HPDE6-E6E7 (cell line): ENCODE data around the gene USP53.
"Not testable (repeated sequence)": the region's sequence is repeated elsewhere in the genome, so short reads cannot be mapped to it uniquely, and the experiment has no call there.

Experiments used
- DNase-seq: peaks from one replicate; pipeline ENCODE4 v3.0.0; 2011; ENCODE audit warnings: missing footprints; ENCODE audit errors: extremely low spot score

Gene USP53

DNA sequence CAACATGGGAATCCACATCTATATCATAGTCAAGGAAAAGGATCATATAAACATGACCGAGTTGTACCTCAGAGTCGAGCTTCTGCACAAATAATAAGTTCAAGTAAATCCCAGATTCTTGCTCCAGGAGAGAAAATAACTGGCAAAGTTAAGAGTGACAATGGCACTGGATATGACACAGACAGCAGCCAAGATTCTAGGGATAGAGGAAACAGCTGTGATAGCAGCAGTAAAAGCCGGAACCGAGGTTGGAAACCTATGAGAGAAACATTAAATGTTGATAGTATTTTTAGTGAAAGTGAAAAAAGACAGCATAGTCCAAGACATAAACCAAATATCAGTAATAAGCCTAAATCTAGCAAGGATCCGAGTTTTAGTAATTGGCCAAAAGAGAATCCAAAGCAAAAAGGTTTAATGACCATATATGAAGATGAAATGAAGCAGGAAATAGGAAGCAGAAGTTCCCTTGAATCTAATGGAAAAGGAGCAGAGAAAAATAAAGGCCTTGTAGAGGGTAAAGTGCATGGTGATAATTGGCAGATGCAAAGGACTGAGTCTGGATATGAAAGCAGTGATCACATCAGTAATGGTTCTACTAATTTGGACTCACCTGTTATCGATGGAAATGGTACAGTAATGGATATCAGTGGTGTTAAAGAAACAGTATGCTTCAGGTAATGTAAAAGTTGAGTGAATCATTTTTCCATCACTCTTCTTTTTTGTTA is 59.0 kb downstream of the USP53 start:
- no peak for DNase-seq

DNA sequence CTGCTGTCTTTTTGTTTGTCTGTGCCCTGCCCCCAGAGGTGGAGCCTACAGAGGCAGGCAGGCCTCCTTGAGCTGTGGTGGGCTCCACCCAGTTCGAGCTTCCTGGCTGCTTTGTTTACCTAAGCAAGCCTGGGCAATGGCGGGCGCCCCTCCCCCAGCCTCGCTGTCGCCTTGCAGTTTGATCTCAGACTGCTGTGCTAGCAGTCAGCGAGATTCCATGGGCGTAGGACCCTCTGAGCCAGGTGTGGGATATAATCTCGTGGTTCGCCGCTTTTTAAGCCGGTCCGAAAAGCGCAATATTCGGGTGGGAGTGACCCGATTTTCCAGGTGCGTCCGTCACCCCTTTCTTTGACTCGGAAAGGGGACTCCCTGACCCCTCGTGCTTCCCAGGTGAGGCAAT is 67.0 kb downstream of the USP53 start:
- DNase-seq: not testable (repeated sequence)

DNA sequence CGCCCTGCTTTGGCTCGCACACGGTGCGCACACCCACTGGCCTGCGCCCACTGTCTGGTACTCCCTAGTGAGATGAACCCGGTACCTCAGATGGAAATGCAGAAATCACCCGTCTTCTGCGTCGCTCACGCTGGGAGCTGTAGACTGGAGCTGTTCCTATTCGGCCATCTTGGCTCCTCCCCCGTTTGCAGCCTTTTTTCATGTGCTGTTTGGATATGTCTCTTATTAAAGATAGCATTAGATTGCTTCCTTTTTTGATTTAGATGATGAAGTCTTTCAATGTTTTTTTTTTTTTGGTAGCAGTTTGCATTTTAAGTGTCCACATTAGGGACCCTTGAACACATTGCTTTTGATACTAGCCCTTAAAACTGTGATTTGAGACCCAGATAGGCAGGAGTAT is 67.4 kb downstream of the USP53 start:
- not testable (repeated sequence) for DNase-seq

DNA sequence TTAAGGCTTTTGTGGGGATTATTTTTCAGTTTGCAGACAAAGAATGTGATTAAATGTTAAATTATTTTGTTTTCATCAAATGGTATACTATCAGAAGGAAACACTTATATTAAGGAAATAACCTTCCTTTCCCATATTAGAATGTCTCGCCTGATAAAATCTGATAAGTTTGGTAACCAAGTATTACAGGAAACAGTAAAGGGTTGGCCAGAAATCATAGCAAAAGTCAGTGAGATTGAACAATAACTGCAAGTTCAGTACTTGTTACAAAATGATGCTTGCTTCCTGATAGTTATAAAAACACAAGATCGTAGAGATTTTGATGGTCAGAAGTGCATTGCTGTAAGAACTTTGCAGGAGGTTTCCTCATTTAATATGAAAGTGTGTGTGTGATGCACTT is 68.9 kb downstream of the USP53 start:
- DNase-seq: no peak

DNA sequence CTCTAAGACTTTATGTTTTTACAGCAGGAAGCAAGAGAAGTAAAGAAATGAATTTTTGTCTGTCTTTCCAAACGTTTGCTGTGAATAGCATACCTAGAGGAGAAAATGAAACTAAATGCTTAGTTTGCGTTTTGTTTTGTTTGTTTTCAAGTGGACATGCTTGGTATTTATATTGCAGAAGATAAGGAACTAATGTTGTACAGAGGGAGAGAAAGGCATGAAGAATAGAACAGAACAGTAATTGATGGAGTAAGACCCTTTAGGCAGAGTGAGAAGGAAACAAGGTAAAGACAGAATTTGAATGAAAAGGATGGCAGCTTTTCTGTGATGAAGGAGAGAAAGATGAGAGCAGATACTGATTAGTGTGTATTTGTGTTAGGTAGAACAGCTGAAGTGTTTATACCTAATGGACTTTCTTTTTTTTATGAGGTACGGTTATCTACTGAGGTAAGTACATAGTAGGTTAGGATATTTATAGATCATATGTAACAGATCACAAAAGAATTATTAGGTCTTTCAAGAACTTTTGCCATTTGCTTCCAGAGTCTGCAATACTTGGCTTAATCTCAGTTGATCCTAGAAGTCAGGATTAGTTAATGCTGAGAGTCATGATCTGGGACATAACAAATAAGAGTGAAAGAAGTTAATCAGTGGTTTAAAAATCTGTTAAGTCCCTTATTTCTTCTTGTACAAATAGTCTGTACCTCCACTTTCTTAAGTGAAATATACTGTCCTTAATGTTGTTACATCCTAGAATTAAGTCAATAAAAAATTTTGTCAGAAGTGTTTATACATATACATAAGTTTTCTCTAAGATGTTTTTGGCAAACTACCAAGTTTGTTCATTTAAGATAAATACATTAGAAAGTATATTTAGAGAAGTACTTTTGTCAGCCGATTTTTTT is 72.6 kb downstream of the USP53 start:
- no peak for DNase-seq

DNA sequence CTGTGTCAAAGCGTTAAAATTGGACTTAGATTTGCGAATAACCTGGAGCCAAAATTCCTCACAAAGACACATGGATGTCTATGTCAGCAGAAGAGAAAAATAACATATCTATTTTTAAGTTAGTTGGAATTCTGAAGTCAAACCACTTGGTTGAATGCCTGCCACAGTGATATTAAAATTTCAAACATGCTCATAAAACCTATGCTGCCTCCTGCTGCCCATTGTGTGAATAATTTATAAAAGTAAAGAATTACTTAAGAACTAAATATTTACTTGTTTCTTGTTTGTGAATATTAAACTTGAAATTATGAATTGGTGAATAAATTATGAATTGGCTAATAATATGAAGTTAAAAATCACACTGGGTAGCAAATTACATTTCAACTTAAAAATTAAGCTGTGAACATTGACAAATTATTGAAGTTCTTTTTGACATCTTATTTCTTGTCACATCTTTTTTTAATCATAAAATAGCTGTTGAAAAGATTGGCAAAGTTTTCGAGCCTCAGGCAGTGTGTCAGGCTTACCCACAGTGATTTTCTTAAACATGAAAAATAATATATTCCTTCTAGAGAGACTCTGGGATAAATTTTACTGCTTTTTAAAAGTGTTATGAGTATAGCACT is 74.0 kb downstream of the USP53 start:
- no peak for DNase-seq

GRCh38 chr4:119289313-119289712 is 76.8 kb downstream of the USP53 start:
- no peak for DNase-seq

- DNase-seq: no peak
Observed at GRCh38 chr4:119290598-119290997, 78.1 kb downstream of the USP53 start.

DNA sequence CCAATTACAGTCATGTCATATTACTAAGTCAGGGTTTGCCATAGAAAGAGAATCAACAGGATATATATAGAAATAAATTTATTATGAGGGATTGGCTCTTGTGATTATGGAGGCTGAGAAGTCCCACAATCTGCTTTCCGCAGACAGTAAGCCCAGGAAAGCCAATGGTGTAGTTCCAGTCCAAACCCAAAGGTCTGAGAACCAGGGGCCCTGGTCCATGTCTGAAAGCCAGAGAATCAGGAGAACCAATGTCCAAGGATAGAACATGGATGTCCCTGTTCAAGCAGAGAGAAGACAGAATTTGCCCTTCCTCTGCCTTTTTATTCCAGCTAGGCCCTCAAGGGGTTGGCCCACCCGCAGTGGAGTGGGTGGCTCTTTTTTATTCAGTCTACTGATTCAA is 83.8 kb downstream of the USP53 start:
- no peak for DNase-seq

GRCh38 chr4:119297795-119298194 is 85.3 kb downstream of the USP53 start:
- DNase-seq: no peak

- DNase-seq: peak; percentile 9
Observed at GRCh38 chr4:119299260-119299671, 86.8 kb downstream of the USP53 start.

DNA sequence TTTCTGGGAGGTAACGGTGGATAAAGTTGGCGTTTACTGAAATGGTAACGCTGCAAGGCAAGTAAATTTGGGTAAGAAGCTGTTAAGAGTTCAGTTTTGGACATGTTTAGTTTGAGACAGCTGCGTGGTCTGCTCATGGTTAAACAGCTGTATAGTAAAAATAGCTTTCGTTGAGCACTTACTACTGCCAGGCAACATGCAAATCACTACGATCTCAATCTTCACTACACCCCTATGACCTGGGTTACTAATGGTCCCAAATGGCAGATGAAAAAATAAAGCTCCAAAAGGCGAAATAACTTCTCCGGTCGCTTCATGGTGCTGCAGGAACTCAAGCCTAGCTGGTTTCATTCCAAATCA is 87.2 kb downstream of the USP53 start:
- no peak for DNase-seq

DNA sequence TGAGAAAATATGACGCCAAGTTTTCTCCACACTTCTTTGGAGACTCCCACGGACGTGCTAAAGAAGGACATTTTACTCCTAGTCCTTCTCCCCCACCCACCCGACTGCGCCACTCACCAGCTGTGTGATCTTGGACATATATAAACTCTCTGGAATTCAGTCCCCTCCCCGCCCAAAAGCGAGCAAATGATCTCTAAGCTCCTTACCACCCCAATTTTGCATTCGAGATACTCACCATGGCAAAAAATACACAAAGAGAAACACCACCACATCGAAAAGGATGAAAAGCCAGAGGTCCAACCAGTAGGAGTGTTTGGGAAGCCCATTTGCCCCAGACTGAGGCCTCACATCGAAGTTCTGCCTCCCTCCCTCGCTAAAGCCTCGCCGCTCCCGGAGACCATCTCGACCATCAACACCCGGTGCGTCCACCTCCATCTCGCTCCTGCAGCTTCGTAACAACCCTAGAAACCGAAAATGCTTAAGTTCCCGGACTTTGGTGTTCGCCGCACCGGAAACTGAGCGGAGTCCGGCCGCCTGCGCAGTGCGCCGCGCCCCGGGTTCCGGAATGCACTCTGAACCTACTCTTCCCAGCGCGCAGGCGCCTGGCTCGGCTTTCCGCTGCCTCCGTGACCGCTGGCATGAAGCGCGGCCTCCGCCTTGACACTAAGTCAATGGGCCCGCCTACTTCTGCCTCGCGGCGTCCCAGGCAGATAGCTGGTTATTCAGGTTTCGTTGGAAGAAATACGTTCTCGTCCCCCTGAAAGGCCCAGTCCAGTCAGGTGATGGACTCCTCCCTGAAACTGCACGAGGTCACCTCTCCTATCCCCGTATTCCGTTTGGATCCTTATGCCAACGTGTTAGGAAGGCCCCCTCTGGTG is 87.8 kb downstream of the USP53 start:
- DNase-seq: peak; percentile 91

GRCh38 chr4:119302073-119302832 is 89.7 kb downstream of the USP53 start:
- no peak for DNase-seq

GRCh38 chr4:119303587-119304305 is 91.2 kb downstream of the USP53 start:
- no peak for DNase-seq

DNA sequence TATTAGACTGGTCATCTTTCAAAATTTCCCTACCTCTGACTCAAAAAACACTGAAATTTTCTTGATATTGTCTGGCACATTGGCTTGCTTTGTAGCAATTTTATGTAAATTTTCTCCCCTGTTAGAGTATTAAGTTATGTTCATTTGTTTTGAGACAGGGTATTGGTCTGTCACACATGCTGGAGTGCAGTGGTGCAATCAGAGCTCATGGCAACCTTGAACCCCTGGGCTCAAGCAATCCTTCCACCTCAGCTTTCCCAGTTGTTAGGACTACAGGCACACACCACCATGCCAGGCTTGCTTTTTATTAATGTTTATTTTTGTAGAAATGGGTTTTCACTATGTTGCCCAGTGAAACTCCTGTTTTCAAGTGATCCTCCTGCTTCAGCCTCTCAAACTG is 91.9 kb downstream of the USP53 start:
- no peak for DNase-seq

DNA sequence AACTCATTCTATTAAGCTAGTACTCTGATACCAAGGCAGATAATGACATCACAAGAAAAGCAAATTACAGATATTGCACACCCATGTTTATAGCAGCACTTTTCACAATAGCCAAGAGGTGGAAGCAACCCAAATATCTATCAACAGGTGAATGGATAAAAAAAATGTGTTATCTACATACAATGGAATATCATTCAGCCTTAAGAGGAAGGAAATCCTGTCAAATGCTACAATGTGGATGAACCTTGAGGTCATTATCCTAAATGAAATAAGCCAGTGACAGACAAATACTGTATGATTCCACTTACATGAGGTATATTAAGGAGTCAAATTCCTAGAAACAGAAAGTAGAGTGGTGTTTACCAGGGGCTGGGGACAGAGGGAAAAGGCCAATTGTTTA is 95.1 kb downstream of the USP53 start:
- DNase-seq: no peak

DNA sequence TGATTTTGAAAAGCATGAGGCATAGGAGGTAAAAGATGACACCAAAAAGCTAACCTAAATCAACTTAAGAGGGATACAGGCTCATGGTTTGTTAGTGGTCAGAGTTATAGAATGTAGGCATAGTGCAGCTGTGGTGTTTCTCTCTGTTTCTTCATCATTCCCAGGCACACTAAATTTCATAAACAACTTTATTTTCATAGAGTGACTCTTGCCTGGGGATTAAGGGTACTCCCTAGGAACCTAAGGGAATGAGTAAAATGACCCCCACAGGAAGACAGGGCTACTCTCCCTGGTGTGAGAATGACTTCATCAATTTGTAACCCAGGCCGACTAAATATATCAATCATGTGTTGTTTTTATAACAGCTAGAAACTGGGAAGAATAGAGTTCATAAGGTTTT is 98.3 kb downstream of the USP53 start:
- no peak for DNase-seq

GRCh38 chr4:119313237-119313636 is 100.7 kb downstream of the USP53 start:
- DNase-seq: no peak

- peak; percentile 4 for DNase-seq
Observed at GRCh38 chr4:119314356-119314755, 101.8 kb downstream of the USP53 start.
